HepG2 (cell line): Measurements from ENCODE around the gene TSGA10IP. TPM values are rescaled to one million over a fixed set of nuclear protein-coding genes. Genes with fewer than 3 reads are reported as not detected.

Source experiments
- FOSL1 ChIP-seq: sonication (generic); formaldehyde crosslinking; IDR thresholded peaks from 2 replicates; pipeline ENCODE4 v1.9.0; 2021; ENCODE audit warnings: missing genetic modification reagents, borderline replicate concordance
- HIVEP1 ChIP-seq: sonication (generic); formaldehyde crosslinking; IDR thresholded peaks from 2 replicates; pipeline ENCODE4 v1.4.0; 2020; ENCODE audit warnings: mild to moderate bottlenecking, missing genetic modification reagents
- HNRNPK ChIP-seq: fragments of 200-400 bp; formaldehyde crosslinking; IDR thresholded peaks from 2 replicates; pipeline ENCODE4 v1.6.1; 2018; ENCODE audit warnings: low read length, low read depth, moderate library complexity, mild to moderate bottlenecking; ENCODE audit not compliant: poor library complexity, severe bottlenecking
- JUND ChIP-seq: sonication (generic); formaldehyde crosslinking; IDR thresholded peaks from 2 replicates; pipeline ENCODE4 v1.8.0; 2022; ENCODE audit warnings: mild to moderate bottlenecking, missing genetic modification reagents
- PHF21A ChIP-seq: sonication (generic); formaldehyde crosslinking; IDR thresholded peaks from 2 replicates; pipeline ENCODE4 v1.5.0; 2020; ENCODE audit warnings: mild to moderate bottlenecking, missing genetic modification reagents
- SRY ChIP-seq: sonication (generic); formaldehyde crosslinking; IDR thresholded peaks from 2 replicates; pipeline ENCODE4 v1.8.0; 2022; ENCODE audit warnings: mild to moderate bottlenecking, missing genetic modification reagents
- ZNF234 ChIP-seq: sonication (generic); formaldehyde crosslinking; conservative IDR thresholded peaks from 2 replicates; pipeline ENCODE4 v1.5.1; 2020; ENCODE audit warnings: mild to moderate bottlenecking, missing genetic modification reagents
- ZNF263 ChIP-seq: sonication (generic); formaldehyde crosslinking; IDR thresholded peaks from 2 replicates; pipeline ENCODE4 v1.4.0; 2020; ENCODE audit warnings: missing genetic modification reagents
- ZNF264 ChIP-seq: sonication (generic); formaldehyde crosslinking; IDR thresholded peaks from 2 replicates; pipeline ENCODE4 v1.4.0; 2020; ENCODE audit warnings: missing genetic modification reagents
- ZNF468 ChIP-seq: sonication (generic); formaldehyde crosslinking; IDR thresholded peaks from 2 replicates; pipeline ENCODE4 v1.8.0; 2022; ENCODE audit warnings: mild to moderate bottlenecking, moderate library complexity, missing genetic modification reagents
- ZNF530 ChIP-seq: sonication (generic); formaldehyde crosslinking; IDR thresholded peaks from 2 replicates; pipeline ENCODE4 v1.5.0; 2020; ENCODE audit warnings: low read depth, mild to moderate bottlenecking, missing genetic modification reagents
- ZNF652 ChIP-seq: IDR thresholded peaks from 2 replicates; pipeline ENCODE4 v1.6.1; 2016; ENCODE audit warnings: low read depth, borderline replicate concordance
- polyA plus RNA-seq, 8 experiments: library from polyadenylated mRNA; depleted of rRNA in 3 of 8; stranded (reverse) in 7 of 8; unstranded in 1 of 8; fragments of >200 nt; fragmentation: Illumina TruSeq in 4 of 8; extraction: Trizol in 4 of 8; gene quantifications; 2 replicates each; pipeline versions ENCODE4 v1.2.1 to v1.2.3, GENCODE V29; 2011 to 2016; ENCODE audit warnings: low read depth in 4 of 8, missing spikeins in 1 of 8, mixed read lengths in 1 of 8; ENCODE audit not compliant: insufficient read depth in 1 of 8
- total RNA-seq, 5 experiments: library from RNA; depleted of rRNA; stranded (reverse); fragments of >200 nt; fragmentation: Illumina TruSeq; extraction: Trizol; gene quantifications; 2 replicates each; pipeline ENCODE4 v1.2.3, GENCODE V29; 2016; ENCODE audit warnings: low read depth in 1 of 5
- TF ChIP-seq, protein P1 (sequence below): sonication (generic); formaldehyde crosslinking; IDR thresholded peaks from 2 replicates; pipeline ENCODE4 v1.4.0; 2020; ENCODE audit warnings: missing genetic modification reagents
- TF ChIP-seq, protein P2 (sequence below): sonication (generic); formaldehyde crosslinking; IDR thresholded peaks from 2 replicates; pipeline ENCODE4 v1.8.1; 2023; ENCODE audit warnings: mild to moderate bottlenecking, missing genetic modification reagents, borderline replicate concordance
- TF ChIP-seq, protein P3 (sequence below): sonication (generic); formaldehyde crosslinking; IDR thresholded peaks from 2 replicates; pipeline ENCODE4 v1.8.1; 2023; ENCODE audit warnings: mild to moderate bottlenecking, missing genetic modification reagents
- TF ChIP-seq, protein P4 (sequence below): sonication (generic); formaldehyde crosslinking; IDR thresholded peaks from 2 replicates; pipeline ENCODE4 v1.4.0; 2020; ENCODE audit warnings: mild to moderate bottlenecking, missing genetic modification reagents, borderline replicate concordance
- TF ChIP-seq, protein P5 (sequence below): sonication (generic); formaldehyde crosslinking; IDR thresholded peaks from 2 replicates; pipeline ENCODE4 v1.4.0; 2020; ENCODE audit warnings: missing genetic modification reagents, borderline replicate concordance
- TF ChIP-seq, protein P6 (sequence below), 2 experiments: sonication (generic) in 1 of 2; formaldehyde crosslinking in 1 of 2; IDR thresholded peaks; 2 replicates each; pipeline versions ENCODE4 v1.4.0 to v1.6.1; 2018 to 2020; ENCODE audit warnings: missing genetic modification reagents in 2 of 2, borderline replicate concordance in 1 of 2, low read depth in 1 of 2, mild to moderate bottlenecking in 1 of 2, missing biosample characterization in 1 of 2

TSGA10IP gene
- total and polyA plus RNA-seq, 2 of the 13 experiments (the other 11 are each of a cell fraction or from before 2014, with no cell fraction given): not detected

DNA sequence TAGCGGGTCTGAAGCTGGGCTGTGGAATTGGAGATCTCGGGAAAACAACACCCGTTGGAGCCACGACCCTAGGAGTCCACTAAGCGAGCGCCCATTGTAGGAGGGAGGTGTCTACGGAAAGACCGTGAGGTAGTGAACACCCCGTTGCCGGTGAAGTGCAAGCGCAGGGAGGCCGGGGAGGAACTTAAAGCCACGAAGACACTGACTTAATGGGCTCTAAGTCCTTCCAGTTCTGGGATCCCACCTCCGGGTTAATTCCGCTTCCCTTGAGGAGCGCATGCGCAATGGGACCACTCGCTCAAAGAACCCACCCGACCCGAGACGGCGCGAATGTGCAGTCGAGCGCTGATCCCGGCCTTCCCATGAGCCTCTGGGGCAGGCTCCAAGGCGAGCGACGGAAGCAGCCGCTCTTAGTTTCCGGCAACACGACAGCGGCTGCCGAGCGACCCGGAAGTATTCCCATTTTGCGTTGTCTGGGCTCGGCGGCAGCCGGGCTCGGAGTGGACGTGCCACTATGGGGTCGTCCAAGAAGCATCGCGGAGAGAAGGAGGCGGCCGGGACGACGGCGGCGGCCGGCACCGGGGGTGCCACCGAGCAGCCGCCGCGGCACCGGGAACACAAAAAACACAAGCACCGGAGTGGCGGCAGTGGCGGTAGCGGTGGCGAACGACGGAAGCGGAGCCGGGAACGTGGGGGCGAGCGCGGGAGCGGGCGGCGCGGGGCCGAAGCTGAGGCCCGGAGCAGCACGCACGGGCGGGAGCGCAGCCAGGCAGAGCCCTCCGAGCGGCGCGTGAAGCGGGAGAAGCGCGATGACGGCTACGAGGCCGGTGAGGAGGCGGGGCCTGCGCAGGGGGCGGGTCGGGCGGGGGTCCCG lies 16.2 kb downstream of the TSGA10IP start, which contains the start of gene SART1 (continued):
- TF ChIP-seq, protein P1, sequence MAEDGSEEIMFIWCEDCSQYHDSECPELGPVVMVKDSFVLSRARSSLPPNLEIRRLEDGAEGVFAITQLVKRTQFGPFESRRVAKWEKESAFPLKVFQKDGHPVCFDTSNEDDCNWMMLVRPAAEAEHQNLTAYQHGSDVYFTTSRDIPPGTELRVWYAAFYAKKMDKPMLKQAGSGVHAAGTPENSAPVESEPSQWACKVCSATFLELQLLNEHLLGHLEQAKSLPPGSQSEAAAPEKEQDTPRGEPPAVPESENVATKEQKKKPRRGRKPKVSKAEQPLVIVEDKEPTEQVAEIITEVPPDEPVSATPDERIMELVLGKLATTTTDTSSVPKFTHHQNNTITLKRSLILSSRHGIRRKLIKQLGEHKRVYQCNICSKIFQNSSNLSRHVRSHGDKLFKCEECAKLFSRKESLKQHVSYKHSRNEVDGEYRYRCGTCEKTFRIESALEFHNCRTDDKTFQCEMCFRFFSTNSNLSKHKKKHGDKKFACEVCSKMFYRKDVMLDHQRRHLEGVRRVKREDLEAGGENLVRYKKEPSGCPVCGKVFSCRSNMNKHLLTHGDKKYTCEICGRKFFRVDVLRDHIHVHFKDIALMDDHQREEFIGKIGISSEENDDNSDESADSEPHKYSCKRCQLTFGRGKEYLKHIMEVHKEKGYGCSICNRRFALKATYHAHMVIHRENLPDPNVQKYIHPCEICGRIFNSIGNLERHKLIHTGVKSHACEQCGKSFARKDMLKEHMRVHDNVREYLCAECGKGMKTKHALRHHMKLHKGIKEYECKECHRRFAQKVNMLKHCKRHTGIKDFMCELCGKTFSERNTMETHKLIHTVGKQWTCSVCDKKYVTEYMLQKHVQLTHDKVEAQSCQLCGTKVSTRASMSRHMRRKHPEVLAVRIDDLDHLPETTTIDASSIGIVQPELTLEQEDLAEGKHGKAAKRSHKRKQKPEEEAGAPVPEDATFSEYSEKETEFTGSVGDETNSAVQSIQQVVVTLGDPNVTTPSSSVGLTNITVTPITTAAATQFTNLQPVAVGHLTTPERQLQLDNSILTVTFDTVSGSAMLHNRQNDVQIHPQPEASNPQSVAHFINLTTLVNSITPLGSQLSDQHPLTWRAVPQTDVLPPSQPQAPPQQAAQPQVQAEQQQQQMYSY: peak; percentile 48
- TF ChIP-seq, protein P2, sequence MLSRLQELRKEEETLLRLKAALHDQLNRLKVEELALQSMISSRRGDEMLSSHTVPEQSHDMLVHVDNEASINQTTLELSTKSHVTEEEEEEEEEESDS (CRISPR knock-in tag): no peak
- no peak; the same call in 1 of the 2 replicates for TF ChIP-seq ZNF234
- TF ChIP-seq, protein P3, sequence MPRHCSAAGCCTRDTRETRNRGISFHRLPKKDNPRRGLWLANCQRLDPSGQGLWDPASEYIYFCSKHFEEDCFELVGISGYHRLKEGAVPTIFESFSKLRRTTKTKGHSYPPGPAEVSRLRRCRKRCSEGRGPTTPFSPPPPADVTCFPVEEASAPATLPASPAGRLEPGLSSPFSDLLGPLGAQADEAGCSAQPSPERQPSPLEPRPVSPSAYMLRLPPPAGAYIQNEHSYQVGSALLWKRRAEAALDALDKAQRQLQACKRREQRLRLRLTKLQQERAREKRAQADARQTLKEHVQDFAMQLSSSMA (CRISPR knock-in tag): peak; percentile 57; the same call in 1 of the 2 replicates
- peak; percentile 20; the same call in 1 of the 2 replicates for TF ChIP-seq SRY
- TF ChIP-seq ZNF264 (CRISPR knock-in tag): no peak
- TF ChIP-seq ZNF530 (CRISPR knock-in tag): no peak
- peak; percentile 75; the same call in 1 of the 2 replicates for TF ChIP-seq PHF21A (CRISPR knock-in tag)
- TF ChIP-seq, protein P4, sequence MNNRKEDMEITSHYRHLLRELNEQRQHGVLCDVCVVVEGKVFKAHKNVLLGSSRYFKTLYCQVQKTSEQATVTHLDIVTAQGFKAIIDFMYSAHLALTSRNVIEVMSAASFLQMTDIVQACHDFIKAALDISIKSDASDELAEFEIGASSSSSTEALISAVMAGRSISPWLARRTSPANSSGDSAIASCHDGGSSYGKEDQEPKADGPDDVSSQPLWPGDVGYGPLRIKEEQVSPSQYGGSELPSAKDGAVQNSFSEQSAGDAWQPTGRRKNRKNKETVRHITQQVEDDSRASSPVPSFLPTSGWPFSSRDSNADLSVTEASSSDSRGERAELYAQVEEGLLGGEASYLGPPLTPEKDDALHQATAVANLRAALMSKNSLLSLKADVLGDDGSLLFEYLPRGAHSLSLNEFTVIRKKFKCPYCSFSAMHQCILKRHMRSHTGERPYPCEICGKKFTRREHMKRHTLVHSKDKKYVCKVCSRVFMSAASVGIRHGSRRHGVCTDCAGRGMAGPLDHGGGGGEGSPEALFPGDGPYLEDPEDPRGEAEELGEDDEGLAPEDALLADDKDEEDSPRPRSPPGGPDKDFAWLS (CRISPR knock-in tag): no peak
- 0 out of 2 replicates have a peak, but pooled peaks have one; percentile 35 for TF ChIP-seq ZNF263 (CRISPR knock-in tag)
- TF ChIP-seq, protein P5, sequence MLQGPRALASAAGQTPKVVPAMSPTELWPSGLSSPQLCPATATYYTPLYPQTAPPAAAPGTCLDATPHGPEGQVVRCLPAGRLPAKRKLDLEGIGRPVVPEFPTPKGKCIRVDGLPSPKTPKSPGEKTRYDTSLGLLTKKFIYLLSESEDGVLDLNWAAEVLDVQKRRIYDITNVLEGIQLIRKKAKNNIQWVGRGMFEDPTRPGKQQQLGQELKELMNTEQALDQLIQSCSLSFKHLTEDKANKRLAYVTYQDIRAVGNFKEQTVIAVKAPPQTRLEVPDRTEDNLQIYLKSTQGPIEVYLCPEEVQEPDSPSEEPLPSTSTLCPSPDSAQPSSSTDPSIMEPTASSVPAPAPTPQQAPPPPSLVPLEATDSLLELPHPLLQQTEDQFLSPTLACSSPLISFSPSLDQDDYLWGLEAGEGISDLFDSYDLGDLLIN: no peak
- no peak for TF ChIP-seq FOSL1 (CRISPR knock-in tag)
- TF ChIP-seq, protein P6, sequence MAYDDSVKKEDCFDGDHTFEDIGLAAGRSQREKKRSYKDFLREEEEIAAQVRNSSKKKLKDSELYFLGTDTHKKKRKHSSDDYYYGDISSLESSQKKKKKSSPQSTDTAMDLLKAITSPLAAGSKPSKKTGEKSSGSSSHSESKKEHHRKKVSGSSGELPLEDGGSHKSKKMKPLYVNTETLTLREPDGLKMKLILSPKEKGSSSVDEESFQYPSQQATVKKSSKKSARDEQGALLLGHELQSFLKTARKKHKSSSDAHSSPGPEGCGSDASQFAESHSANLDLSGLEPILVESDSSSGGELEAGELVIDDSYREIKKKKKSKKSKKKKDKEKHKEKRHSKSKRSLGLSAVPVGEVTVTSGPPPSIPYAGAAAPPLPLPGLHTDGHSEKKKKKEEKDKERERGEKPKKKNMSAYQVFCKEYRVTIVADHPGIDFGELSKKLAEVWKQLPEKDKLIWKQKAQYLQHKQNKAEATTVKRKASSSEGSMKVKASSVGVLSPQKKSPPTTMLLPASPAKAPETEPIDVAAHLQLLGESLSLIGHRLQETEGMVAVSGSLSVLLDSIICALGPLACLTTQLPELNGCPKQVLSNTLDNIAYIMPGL (CRISPR knock-in tag; IDR thresholded peaks at IDR 0.05; ENCODE audit: borderline replicate concordance in 1 of 2, low read depth in 1 of 2): peak; percentile 79 to 88; a peak in 2 of 4 replicates
- TF ChIP-seq ZNF468: no peak
- 0 out of 2 replicates have a peak, but pooled peaks have one; percentile 46 for TF ChIP-seq JUND (CRISPR knock-in tag)
- peak; percentile 46 for TF ChIP-seq HNRNPK
- TF ChIP-seq HIVEP1 (CRISPR knock-in tag): peak; percentile 71
- peak; percentile 59; the same call in 1 of the 2 replicates for TF ChIP-seq ZNF652
